HUES48 (cell line): ENCODE data around the gene C5orf15.

Source experiments
- H3K27ac ChIP-seq: one replicate; pipeline ENCODE4 v1.7.0; 2013; ENCODE audit warnings: low read depth, low read length, inconsistent platforms
- H3K27me3 ChIP-seq: 2 replicates; pipeline ENCODE4 v1.6.1; 2013; ENCODE audit warnings: mild to moderate bottlenecking, low read length; ENCODE audit not compliant: control insufficient read depth, insufficient read depth
- H3K36me3 ChIP-seq: 2 replicates; pipeline ENCODE4 v1.6.1; 2013; ENCODE audit warnings: low read length; ENCODE audit not compliant: control insufficient read depth, insufficient read depth
- H3K4me1 ChIP-seq: 2 replicates; pipeline ENCODE4 v1.6.1; 2013; ENCODE audit warnings: mild to moderate bottlenecking, low read length; ENCODE audit not compliant: control insufficient read depth, insufficient read depth
- H3K4me3 ChIP-seq: 2 replicates; pipeline ENCODE4 v1.5.1; 2013; ENCODE audit warnings: mild to moderate bottlenecking, low read depth, low read length
- H3K9ac ChIP-seq: 2 replicates; pipeline ENCODE4 v1.6.1; 2013; ENCODE audit warnings: mild to moderate bottlenecking, low read depth, low read length, moderate library complexity
- H3K9me3 ChIP-seq: 2 replicates; pipeline ENCODE4 v1.6.1; 2013; ENCODE audit warnings: low read length; ENCODE audit not compliant: control insufficient read depth, insufficient read depth

Gene C5orf15

DNA sequence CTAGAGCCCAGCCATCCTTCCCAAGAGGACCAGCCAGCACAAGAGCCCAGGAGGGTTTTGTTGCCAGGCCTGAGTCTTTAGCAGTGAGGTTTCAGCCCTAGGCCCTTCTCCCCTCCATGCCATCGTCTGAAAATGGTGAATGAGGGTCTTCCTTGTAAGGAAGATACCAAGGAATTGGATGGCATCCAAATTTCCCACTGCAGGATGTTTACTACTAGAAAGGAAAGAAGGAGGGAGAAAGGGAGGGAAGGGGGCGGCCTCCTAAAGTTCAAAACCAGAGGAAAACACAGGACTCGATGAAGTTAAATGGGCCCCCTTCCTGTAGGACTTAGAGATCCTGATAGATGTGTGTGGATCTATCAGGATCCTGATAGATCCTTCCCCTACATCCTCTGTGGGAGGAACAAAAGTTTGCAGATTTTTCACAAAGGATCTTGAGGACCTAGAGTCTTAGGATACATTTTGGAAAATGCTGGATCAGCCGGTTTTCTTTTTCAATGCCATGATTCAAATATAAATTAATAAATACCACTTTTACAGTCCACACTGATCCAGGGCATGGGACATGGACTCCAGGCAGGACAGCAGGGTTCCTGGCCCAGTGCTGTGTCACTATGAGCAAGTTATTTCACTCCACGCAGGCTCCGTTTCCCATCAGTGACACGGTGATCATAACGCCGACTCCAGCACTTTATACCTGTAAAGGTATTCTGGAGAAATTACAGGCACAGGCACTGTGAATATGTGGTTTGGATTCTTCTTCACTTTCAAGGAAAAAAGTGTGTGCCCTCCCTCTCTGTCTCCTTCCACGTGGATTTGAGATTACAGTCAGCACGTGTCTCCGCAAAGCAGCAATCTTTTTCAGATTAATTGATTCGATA lies 40.9 kb downstream of the C5orf15 start:
- Histone ChIP-seq H3K4me3 (no peak overlapping the region), H3K36me3 (no peaks in the 10 kb centered on the region), H3K4me1 (no peaks in the 10 kb centered on the region), H3K9me3 (no peaks in the 10 kb centered on the region), H3K27ac (no peak overlapping the region), H3K9ac (no peak overlapping the region), H3K27me3 (no peaks in the 10 kb centered on the region)

DNA sequence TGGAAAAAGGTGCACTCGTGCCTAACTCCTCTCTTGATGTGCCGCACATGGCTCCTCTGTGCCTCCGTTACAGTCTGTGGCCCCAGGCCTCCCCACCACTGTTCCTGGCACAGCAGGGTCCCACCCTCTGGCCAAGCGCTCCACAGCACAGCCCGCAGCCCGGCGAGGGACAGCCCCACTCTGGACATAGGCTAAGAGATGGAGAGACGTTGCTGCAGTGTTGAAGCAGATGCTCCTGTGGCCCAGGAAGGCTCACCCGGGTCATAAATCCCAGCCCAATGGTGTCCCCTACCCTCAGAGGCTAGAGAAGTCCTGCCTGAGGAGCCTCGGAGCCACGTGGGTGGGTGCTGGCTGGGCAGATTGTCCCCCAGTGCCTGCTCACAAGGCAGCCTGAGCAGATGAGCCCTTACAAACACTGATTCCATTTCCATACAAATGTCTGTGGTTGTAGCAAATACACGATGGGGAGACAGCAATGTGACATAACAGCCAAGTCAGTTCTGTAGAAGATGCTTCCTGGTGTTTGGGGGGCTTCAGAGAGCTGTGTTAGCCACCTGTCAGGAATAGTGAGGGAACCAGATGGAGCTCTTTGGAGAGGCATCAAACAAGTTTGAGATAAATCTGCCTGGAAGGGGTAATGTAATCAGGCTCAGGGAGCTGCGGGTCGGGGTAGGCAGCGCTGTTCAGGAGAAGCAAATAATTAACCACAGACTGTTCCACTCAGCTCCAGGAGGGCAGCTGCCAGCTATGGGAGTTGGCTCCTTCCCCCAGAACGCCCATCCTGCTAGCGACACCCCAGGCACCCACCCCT lies 41.7 kb downstream of the C5orf15 start:
- Histone ChIP-seq H3K4me3 (no peak overlapping the region), H3K27me3 (no peaks in the 10 kb centered on the region), H3K9ac (no peak overlapping the region), H3K9me3 (no peaks in the 10 kb centered on the region), H3K36me3 (no peaks in the 10 kb centered on the region), H3K27ac (no peak overlapping the region), H3K4me1 (no peaks in the 10 kb centered on the region)

DNA sequence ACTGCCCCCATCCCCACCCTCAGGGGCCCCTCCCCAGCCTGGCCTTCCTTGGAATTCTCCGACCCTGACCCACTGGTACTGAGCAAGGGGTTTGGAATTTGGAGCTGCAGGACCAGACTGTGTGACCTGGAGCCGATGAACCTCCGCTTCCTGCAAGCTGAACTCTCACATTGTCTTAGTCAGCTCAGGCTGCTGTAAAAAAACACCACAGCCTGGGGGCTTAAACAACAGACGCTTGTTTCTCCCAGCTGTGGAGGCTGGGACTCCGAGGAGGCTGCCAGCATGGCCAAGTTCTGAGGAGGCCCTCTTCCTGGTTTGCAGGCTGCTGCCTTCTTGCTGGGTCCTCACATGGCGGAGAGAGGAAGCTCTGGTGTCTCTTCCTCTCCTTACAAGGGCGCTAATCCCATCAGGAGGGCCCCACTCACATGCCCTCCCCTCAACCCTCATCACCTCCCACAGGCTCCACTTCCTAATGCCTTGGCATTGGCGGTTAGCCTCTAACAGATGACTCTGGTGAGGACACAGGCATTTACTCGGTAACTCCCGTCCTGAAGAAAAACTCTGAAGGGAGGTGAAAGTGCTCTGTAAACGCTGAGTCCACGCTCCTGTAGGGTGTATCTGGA lies 42.4 kb downstream of the C5orf15 start:
- H3K27me3 ChIP-seq, result no peaks in the 10 kb centered on the region
- no peak overlapping the region for H3K9ac ChIP-seq
- H3K9me3 ChIP-seq, result no peaks in the 10 kb centered on the region
- no peaks in the 10 kb centered on the region for H3K36me3 ChIP-seq
- no peak overlapping the region for H3K27ac ChIP-seq
- no peaks in the 10 kb centered on the region for H3K4me1 ChIP-seq
- no peak overlapping the region for H3K4me3 ChIP-seq

GRCh38 chr5:133925269-133925668 lies 43.2 kb downstream of the C5orf15 start:
- no peak overlapping the region for H3K4me3 ChIP-seq
- H3K9me3 ChIP-seq, result no peaks in the 10 kb centered on the region
- no peaks in the 10 kb centered on the region for H3K27me3 ChIP-seq
- H3K36me3 ChIP-seq, result no peaks in the 10 kb centered on the region
- H3K4me1 ChIP-seq, result no peaks in the 10 kb centered on the region
- H3K9ac ChIP-seq, result no peak overlapping the region
- H3K27ac ChIP-seq, result no peak overlapping the region

DNA sequence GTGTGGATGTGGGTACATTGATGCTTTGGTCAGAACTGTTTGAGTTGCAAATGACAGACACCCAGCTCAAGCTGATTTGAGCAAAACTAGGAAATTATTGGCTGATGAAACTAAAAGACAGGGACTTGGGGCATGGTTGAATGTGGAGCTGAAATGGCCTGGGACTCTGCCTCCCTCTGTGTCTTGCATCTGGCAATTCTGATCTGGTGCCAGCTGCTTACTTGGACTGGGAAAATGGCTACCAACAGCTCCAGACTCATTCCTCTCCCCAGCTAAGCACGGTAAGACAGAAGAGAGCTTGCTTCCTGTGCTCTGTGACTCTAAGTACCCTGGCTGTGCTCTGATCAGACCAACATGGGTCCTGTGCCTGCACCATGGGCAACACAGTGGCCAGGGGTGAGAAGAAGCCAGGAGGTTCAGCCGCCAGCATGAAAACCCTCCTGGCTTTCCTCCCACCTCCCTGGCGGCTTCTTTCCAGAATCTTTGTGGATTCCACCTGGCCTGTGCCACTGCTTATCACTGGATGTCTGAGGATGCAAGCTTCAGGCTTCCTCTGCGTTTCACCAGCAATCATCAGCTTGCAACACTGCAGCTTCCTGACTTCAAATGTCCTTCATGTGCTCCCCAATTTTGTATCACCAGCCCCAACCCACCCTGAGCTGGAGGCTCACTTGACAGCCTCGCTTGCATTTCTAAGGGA lies 44.1 kb downstream of the C5orf15 start:
- H3K4me1 ChIP-seq, result no peaks in the 10 kb centered on the region
- H3K36me3 ChIP-seq, result no peaks in the 10 kb centered on the region
- no peak overlapping the region for H3K4me3 ChIP-seq
- H3K27ac ChIP-seq, result no peak overlapping the region
- H3K9me3 ChIP-seq, result no peaks in the 10 kb centered on the region
- no peak overlapping the region for H3K9ac ChIP-seq
- H3K27me3 ChIP-seq, result no peaks in the 10 kb centered on the region

- Histone ChIP-seq H3K9me3 (no peaks in the 10 kb centered on the region), H3K36me3 (no peaks in the 10 kb centered on the region), H3K9ac (no peak overlapping the region), H3K27ac (no peak overlapping the region), H3K4me1 (no peaks in the 10 kb centered on the region), H3K4me3 (no peak overlapping the region), H3K27me3 (no peaks in the 10 kb centered on the region)
Observed at GRCh38 chr5:133921979-133922378, 46.4 kb downstream of the C5orf15 start.

DNA sequence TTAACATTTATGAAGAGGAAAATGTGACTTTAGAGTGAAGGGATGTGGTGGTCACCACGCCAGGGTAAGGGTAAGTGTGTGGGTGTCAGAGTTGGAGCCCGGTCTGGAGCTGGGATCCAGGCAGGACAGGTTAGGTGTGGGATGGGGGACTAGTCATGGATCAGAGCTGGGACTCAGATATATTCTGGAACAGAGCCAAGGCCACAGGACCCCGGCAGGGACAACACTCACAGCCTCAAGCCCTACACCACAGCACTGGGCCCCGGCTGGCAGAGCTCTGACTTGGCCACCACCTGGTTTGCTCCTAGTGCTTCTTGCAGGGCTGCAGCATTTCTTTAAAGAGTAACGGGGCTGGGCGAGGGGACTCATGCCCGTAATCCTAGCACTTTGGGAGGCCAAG lies 47.4 kb downstream of the C5orf15 start:
- no peaks in the 10 kb centered on the region for H3K36me3 ChIP-seq
- no peaks in the 10 kb centered on the region for H3K9me3 ChIP-seq
- H3K4me1 ChIP-seq, result no peaks in the 10 kb centered on the region
- no peak overlapping the region for H3K4me3 ChIP-seq
- H3K9ac ChIP-seq, result no peak overlapping the region
- H3K27ac ChIP-seq, result no peak overlapping the region
- H3K27me3 ChIP-seq, result no peaks in the 10 kb centered on the region

- no peaks in the 10 kb centered on the region for H3K9me3 ChIP-seq
- no peak overlapping the region for H3K9ac ChIP-seq
- H3K4me3 ChIP-seq, result no peak overlapping the region
- no peaks in the 10 kb centered on the region for H3K27me3 ChIP-seq
- no peaks in the 10 kb centered on the region for H3K36me3 ChIP-seq
- H3K4me1 ChIP-seq, result no peaks in the 10 kb centered on the region
- H3K27ac ChIP-seq, result no peak overlapping the region
Observed at GRCh38 chr5:133919148-133920136, 49.0 kb downstream of the C5orf15 start.

DNA sequence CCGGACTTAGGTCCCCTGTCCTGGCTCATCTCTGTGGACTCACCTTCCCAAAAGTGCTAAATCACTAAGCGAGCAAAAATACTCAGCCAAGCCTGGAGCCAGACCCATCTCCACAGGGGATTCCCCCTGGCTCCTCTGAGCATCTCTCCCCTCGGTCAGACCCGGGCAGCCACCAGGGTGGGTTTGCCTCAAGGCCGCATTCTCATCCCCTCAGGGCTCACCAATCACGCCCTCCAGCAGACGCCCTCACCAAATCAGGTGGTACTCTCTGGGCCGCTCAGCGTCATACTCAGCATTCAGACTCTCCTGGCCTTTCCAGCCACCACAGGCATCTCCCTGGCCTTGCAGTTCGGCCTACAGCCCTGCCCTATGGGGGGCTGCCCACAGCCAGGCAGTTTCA lies 49.7 kb downstream of the C5orf15 start:
- Histone ChIP-seq H3K36me3 (no peaks in the 10 kb centered on the region), H3K9ac (no peak overlapping the region), H3K4me3 (no peak overlapping the region), H3K27me3 (no peaks in the 10 kb centered on the region), H3K4me1 (no peaks in the 10 kb centered on the region), H3K9me3 (no peaks in the 10 kb centered on the region), H3K27ac (no peak overlapping the region)

DNA sequence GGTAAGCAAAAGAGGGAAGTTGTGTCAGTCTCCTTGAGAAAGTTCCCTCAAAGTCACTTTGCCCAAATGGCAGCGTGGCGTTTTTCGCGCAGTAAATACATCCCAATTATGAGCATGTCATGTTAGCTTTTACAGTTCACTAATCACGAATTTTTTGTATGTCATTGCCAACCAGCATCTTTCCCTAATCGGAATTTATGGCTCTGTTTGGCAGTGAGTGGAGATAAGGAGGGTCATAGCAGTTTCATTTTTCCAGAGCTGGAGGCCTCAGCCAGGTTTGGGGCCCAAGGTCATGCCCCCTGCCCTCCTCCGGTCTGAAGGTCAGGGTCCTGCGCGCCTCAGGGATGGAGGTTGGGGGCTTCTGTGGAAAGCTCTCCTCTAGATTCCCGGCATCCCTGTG lies 50.1 kb downstream of the C5orf15 start:
- Histone ChIP-seq H3K36me3 (no peaks in the 10 kb centered on the region), H3K4me3 (no peak overlapping the region), H3K9me3 (no peaks in the 10 kb centered on the region), H3K4me1 (no peaks in the 10 kb centered on the region), H3K27me3 (no peaks in the 10 kb centered on the region), H3K27ac (no peak overlapping the region), H3K9ac (no peak overlapping the region)
